Fibroblast of upper back skin (primary cell): ENCODE results near the gene CILP2.

Experiments used
- DNase-seq: peaks from one replicate; pipeline ENCODE4 v3.0.0-alpha.2; 2013

Gene CILP2

GRCh38 chr19:19568802-19569756 is 31.0 kb downstream of the CILP2 start:
- DNase-seq, result no peak

- DNase-seq, result no peak
These were observed 32.5 kb downstream of the CILP2 start for GRCh38 chr19:19570571-19570970.

- DNase-seq, result no peak
These were observed 33.2 kb downstream of the CILP2 start for GRCh38 chr19:19571071-19571786.

- no peak for DNase-seq
These were observed 37.3 kb downstream of the CILP2 start for GRCh38 chr19:19575411-19575810.

GRCh38 chr19:19578252-19578651 is 40.2 kb downstream of the CILP2 start:
- DNase-seq, result no peak

GRCh38 chr19:19579533-19580361 is 41.7 kb downstream of the CILP2 start:
- DNase-seq, result no peak

GRCh38 chr19:19580418-19580817 is 42.4 kb downstream of the CILP2 start:
- no peak for DNase-seq

- DNase-seq, result no peak
These were observed 43.3 kb downstream of the CILP2 start for GRCh38 chr19:19581391-19581790.

GRCh38 chr19:19582471-19582870 is 44.4 kb downstream of the CILP2 start:
- DNase-seq, result no peak

- DNase-seq, result no peak
These were observed 46.3 kb downstream of the CILP2 start for GRCh38 chr19:19584356-19584755.

- DNase-seq, result no peak
These were observed 49.7 kb downstream of the CILP2 start for GRCh38 chr19:19587771-19588170.

- DNase-seq, result peak; percentile 23
These were observed 50.5 kb downstream of the CILP2 start for GRCh38 chr19:19588546-19588945.

GRCh38 chr19:19591133-19591825 is 53.2 kb downstream of the CILP2 start:
- peak; percentile 96 for DNase-seq

- DNase-seq, result no peak
These were observed 54.6 kb downstream of the CILP2 start for GRCh38 chr19:19592690-19593089.

- DNase-seq, result no peak
These were observed 56.3 kb downstream of the CILP2 start for GRCh38 chr19:19594381-19594780.

GRCh38 chr19:19595171-19595701 is 57.2 kb downstream of the CILP2 start:
- no peak for DNase-seq
